ENCODE measurements around the gene FMN2.

The FMN2 gene

GRCh38 chr1:240399381-240399780, 307.7 kb downstream of the FMN2 start:
- Histone ChIP-seq H3K4me3 (ENCODE audit: control insufficient read depth in 1 of 7, extremely low read depth in 1 of 7, insufficient read depth in 4 of 7, low read depth in 2 of 7, low read length in 6 of 7) (no peak overlapping the region), H3K4me1 (ENCODE audit: control extremely low read depth in 1 of 4, control insufficient read depth in 4 of 4, insufficient read depth in 4 of 4, low read length in 3 of 4) (no peaks in the 10 kb centered on the region), H3K9me3 (ENCODE audit: control extremely low read depth in 1 of 5, control insufficient read depth in 4 of 5, insufficient read depth in 2 of 5, low read depth in 1 of 5, low read length in 4 of 5) (no peaks in the 10 kb centered on the region), H3K27me3 (replicated peaks in 2 of 5; ENCODE audit: control insufficient read depth in 4 of 5, insufficient read depth in 5 of 5, low read length in 4 of 5) (no peaks in the 10 kb centered on the region), H3K27ac (ENCODE audit: insufficient read depth in 1 of 2, low read depth in 1 of 2, low read length in 2 of 2, poor library complexity in 1 of 2, severe bottlenecking in 2 of 2) (no peak overlapping the region), H3K36me3 (ENCODE audit: control insufficient read depth in 4 of 4, insufficient read depth in 4 of 4, low read length in 3 of 4) (no peaks in the 10 kb centered on the region)
- ChIA-PET CTCF (no interaction called here), POLR2A (no interaction called here)
- 67% methylated on average over 1 of the region's 6 CpGs for WGBS (ENCODE audit: insufficient coverage)
- no peak for DNase-seq

- H3K27me3 ChIP-seq (replicated peaks in 2 of 5; ENCODE audit: control insufficient read depth in 4 of 5, insufficient read depth in 5 of 5, low read length in 4 of 5) = no peaks in the 10 kb centered on the region
- DNase-seq = no peak
- no peaks in the 10 kb centered on the region for H3K36me3 ChIP-seq (ENCODE audit: control insufficient read depth in 4 of 4, insufficient read depth in 4 of 4, low read length in 3 of 4)
- no peaks in the 10 kb centered on the region for H3K4me1 ChIP-seq (ENCODE audit: control extremely low read depth in 1 of 4, control insufficient read depth in 4 of 4, insufficient read depth in 4 of 4, low read length in 3 of 4)
- ChIA-PET POLR2A (no interaction called here), CTCF (no interaction called here)
- no peak overlapping the region for H3K27ac ChIP-seq (ENCODE audit: insufficient read depth in 1 of 2, low read depth in 1 of 2, low read length in 2 of 2, poor library complexity in 1 of 2, severe bottlenecking in 2 of 2)
- H3K9me3 ChIP-seq (ENCODE audit: control extremely low read depth in 1 of 5, control insufficient read depth in 4 of 5, insufficient read depth in 2 of 5, low read depth in 1 of 5, low read length in 4 of 5) = no peaks in the 10 kb centered on the region
- H3K4me3 ChIP-seq (ENCODE audit: control insufficient read depth in 1 of 7, extremely low read depth in 1 of 7, insufficient read depth in 4 of 7, low read depth in 2 of 7, low read length in 6 of 7) = no peak overlapping the region
- 0% methylated on average over 2 of the region's 4 CpGs for WGBS (ENCODE audit: insufficient coverage)
These were observed 310.0 kb downstream of the FMN2 start for GRCh38 chr1:240401731-240402130.

GRCh38 chr1:240402326-240402725, 310.6 kb downstream of the FMN2 start:
- no peak overlapping the region for H3K4me3 ChIP-seq (ENCODE audit: control insufficient read depth in 1 of 7, extremely low read depth in 1 of 7, insufficient read depth in 4 of 7, low read depth in 2 of 7, low read length in 6 of 7)
- H3K36me3 ChIP-seq (ENCODE audit: control insufficient read depth in 4 of 4, insufficient read depth in 4 of 4, low read length in 3 of 4) = no peaks in the 10 kb centered on the region
- no peaks in the 10 kb centered on the region for H3K27me3 ChIP-seq (replicated peaks in 2 of 5; ENCODE audit: control insufficient read depth in 4 of 5, insufficient read depth in 5 of 5, low read length in 4 of 5)
- ChIA-PET POLR2A (no interaction called here), CTCF (no interaction called here)
- 93% methylated on average over 2 of the region's 4 CpGs for WGBS (ENCODE audit: insufficient coverage)
- no peak for DNase-seq
- H3K4me1 ChIP-seq (ENCODE audit: control extremely low read depth in 1 of 4, control insufficient read depth in 4 of 4, insufficient read depth in 4 of 4, low read length in 3 of 4) = no peaks in the 10 kb centered on the region
- H3K27ac ChIP-seq (ENCODE audit: insufficient read depth in 1 of 2, low read depth in 1 of 2, low read length in 2 of 2, poor library complexity in 1 of 2, severe bottlenecking in 2 of 2) = no peak overlapping the region
- no peaks in the 10 kb centered on the region for H3K9me3 ChIP-seq (ENCODE audit: control extremely low read depth in 1 of 5, control insufficient read depth in 4 of 5, insufficient read depth in 2 of 5, low read depth in 1 of 5, low read length in 4 of 5)

GRCh38 chr1:240404286-240404685, 312.6 kb downstream of the FMN2 start:
- H3K27me3 ChIP-seq (replicated peaks in 2 of 5; ENCODE audit: control insufficient read depth in 4 of 5, insufficient read depth in 5 of 5, low read length in 4 of 5) = no peaks in the 10 kb centered on the region
- DNase-seq = no peak
- WGBS (ENCODE audit: insufficient coverage) = 62% methylated on average over 3 of the region's 4 CpGs
- H3K4me1 ChIP-seq (ENCODE audit: control extremely low read depth in 1 of 4, control insufficient read depth in 4 of 4, insufficient read depth in 4 of 4, low read length in 3 of 4) = no peaks in the 10 kb centered on the region
- H3K36me3 ChIP-seq (ENCODE audit: control insufficient read depth in 4 of 4, insufficient read depth in 4 of 4, low read length in 3 of 4) = no peaks in the 10 kb centered on the region
- CTCF ChIA-PET = no interaction called here
- no peaks in the 10 kb centered on the region for H3K9me3 ChIP-seq (ENCODE audit: control extremely low read depth in 1 of 5, control insufficient read depth in 4 of 5, insufficient read depth in 2 of 5, low read depth in 1 of 5, low read length in 4 of 5)
- no peak overlapping the region for H3K4me3 ChIP-seq (ENCODE audit: control insufficient read depth in 1 of 7, extremely low read depth in 1 of 7, insufficient read depth in 4 of 7, low read depth in 2 of 7, low read length in 6 of 7)
- POLR2A ChIA-PET = no interaction called here
- H3K27ac ChIP-seq (ENCODE audit: insufficient read depth in 1 of 2, low read depth in 1 of 2, low read length in 2 of 2, poor library complexity in 1 of 2, severe bottlenecking in 2 of 2) = no peak overlapping the region

GRCh38 chr1:240405751-240406150, 314.1 kb downstream of the FMN2 start:
- WGBS (ENCODE audit: insufficient coverage) = 79% methylated on average over 9 of the region's 12 CpGs
- H3K27me3 ChIP-seq (replicated peaks in 2 of 5; ENCODE audit: control insufficient read depth in 4 of 5, insufficient read depth in 5 of 5, low read length in 4 of 5) = no peaks in the 10 kb centered on the region
- ChIA-PET POLR2A (no interaction called here), CTCF (no interaction called here)
- H3K4me3 ChIP-seq (ENCODE audit: control insufficient read depth in 1 of 7, extremely low read depth in 1 of 7, insufficient read depth in 4 of 7, low read depth in 2 of 7, low read length in 6 of 7) = no peak overlapping the region
- H3K27ac ChIP-seq (ENCODE audit: insufficient read depth in 1 of 2, low read depth in 1 of 2, low read length in 2 of 2, poor library complexity in 1 of 2, severe bottlenecking in 2 of 2) = no peak overlapping the region
- no peaks in the 10 kb centered on the region for H3K36me3 ChIP-seq (ENCODE audit: control insufficient read depth in 4 of 4, insufficient read depth in 4 of 4, low read length in 3 of 4)
- no peaks in the 10 kb centered on the region for H3K9me3 ChIP-seq (ENCODE audit: control extremely low read depth in 1 of 5, control insufficient read depth in 4 of 5, insufficient read depth in 2 of 5, low read depth in 1 of 5, low read length in 4 of 5)
- no peak for DNase-seq
- H3K4me1 ChIP-seq (ENCODE audit: control extremely low read depth in 1 of 4, control insufficient read depth in 4 of 4, insufficient read depth in 4 of 4, low read length in 3 of 4) = no peaks in the 10 kb centered on the region

GRCh38 chr1:240407407-240407806, 315.7 kb downstream of the FMN2 start:
- no peak for DNase-seq
- Histone ChIP-seq H3K9me3 (ENCODE audit: control extremely low read depth in 1 of 5, control insufficient read depth in 4 of 5, insufficient read depth in 2 of 5, low read depth in 1 of 5, low read length in 4 of 5) (no peaks in the 10 kb centered on the region), H3K36me3 (ENCODE audit: control insufficient read depth in 4 of 4, insufficient read depth in 4 of 4, low read length in 3 of 4) (no peaks in the 10 kb centered on the region), H3K27ac (ENCODE audit: insufficient read depth in 1 of 2, low read depth in 1 of 2, low read length in 2 of 2, poor library complexity in 1 of 2, severe bottlenecking in 2 of 2) (no peak overlapping the region), H3K27me3 (replicated peaks in 2 of 5; ENCODE audit: control insufficient read depth in 4 of 5, insufficient read depth in 5 of 5, low read length in 4 of 5) (no peaks in the 10 kb centered on the region), H3K4me3 (ENCODE audit: control insufficient read depth in 1 of 7, extremely low read depth in 1 of 7, insufficient read depth in 4 of 7, low read depth in 2 of 7, low read length in 6 of 7) (no peak overlapping the region), H3K4me1 (ENCODE audit: control extremely low read depth in 1 of 4, control insufficient read depth in 4 of 4, insufficient read depth in 4 of 4, low read length in 3 of 4) (no peaks in the 10 kb centered on the region)
- WGBS (ENCODE audit: insufficient coverage) = 89% methylated on average over 4 of the region's 5 CpGs
- ChIA-PET POLR2A (no interaction called here), CTCF (no interaction called here)

- Histone ChIP-seq H3K36me3 (ENCODE audit: control insufficient read depth in 4 of 4, insufficient read depth in 4 of 4, low read length in 3 of 4) (no peaks in the 10 kb centered on the region), H3K27ac (ENCODE audit: insufficient read depth in 1 of 2, low read depth in 1 of 2, low read length in 2 of 2, poor library complexity in 1 of 2, severe bottlenecking in 2 of 2) (no peak overlapping the region), H3K27me3 (replicated peaks in 2 of 5; ENCODE audit: control insufficient read depth in 4 of 5, insufficient read depth in 5 of 5, low read length in 4 of 5) (no peaks in the 10 kb centered on the region), H3K4me1 (ENCODE audit: control extremely low read depth in 1 of 4, control insufficient read depth in 4 of 4, insufficient read depth in 4 of 4, low read length in 3 of 4) (no peaks in the 10 kb centered on the region), H3K4me3 (ENCODE audit: control insufficient read depth in 1 of 7, extremely low read depth in 1 of 7, insufficient read depth in 4 of 7, low read depth in 2 of 7, low read length in 6 of 7) (no peak overlapping the region), H3K9me3 (ENCODE audit: control extremely low read depth in 1 of 5, control insufficient read depth in 4 of 5, insufficient read depth in 2 of 5, low read depth in 1 of 5, low read length in 4 of 5) (no peaks in the 10 kb centered on the region)
- POLR2A ChIA-PET = no interaction called here
- DNase-seq = no peak
- CTCF ChIA-PET = interaction anchor here (1.2 kb wide), 1 partner anchor 10 kb away, joined by 5 read pairs; no protein-coding TSS in a partner anchor
These were observed 317.9 kb downstream of the FMN2 start for GRCh38 chr1:240409615-240410014.

GRCh38 chr1:240413732-240414131, 322.0 kb downstream of the FMN2 start:
- Histone ChIP-seq H3K4me1 (ENCODE audit: control extremely low read depth in 1 of 4, control insufficient read depth in 4 of 4, insufficient read depth in 4 of 4, low read length in 3 of 4) (no peaks in the 10 kb centered on the region), H3K36me3 (ENCODE audit: control insufficient read depth in 4 of 4, insufficient read depth in 4 of 4, low read length in 3 of 4) (no peaks in the 10 kb centered on the region), H3K9me3 (ENCODE audit: control extremely low read depth in 1 of 5, control insufficient read depth in 4 of 5, insufficient read depth in 2 of 5, low read depth in 1 of 5, low read length in 4 of 5) (no peaks in the 10 kb centered on the region), H3K27me3 (replicated peaks in 2 of 5; ENCODE audit: control insufficient read depth in 4 of 5, insufficient read depth in 5 of 5, low read length in 4 of 5) (no peaks in the 10 kb centered on the region), H3K4me3 (ENCODE audit: control insufficient read depth in 1 of 7, extremely low read depth in 1 of 7, insufficient read depth in 4 of 7, low read depth in 2 of 7, low read length in 6 of 7) (no peak overlapping the region), H3K27ac (ENCODE audit: insufficient read depth in 1 of 2, low read depth in 1 of 2, low read length in 2 of 2, poor library complexity in 1 of 2, severe bottlenecking in 2 of 2) (no peak overlapping the region)
- DNase-seq = no peak
- CTCF ChIA-PET = no interaction called here
- POLR2A ChIA-PET = no interaction called here
- WGBS (ENCODE audit: insufficient coverage) = 83% methylated on average over 3 of the region's 5 CpGs
